KOPT-K1 (cell line): ENCODE measurements around the gene MYO16.

Experiments used
- H3K27ac ChIP-seq: fragments of 200-600 bp; sonication (generic); 2 replicates; pipeline ENCODE4 v1.5.1; 2016; ENCODE audit warnings: antibody characterized with exemption, mild to moderate bottlenecking, low read depth, low read length; ENCODE audit not compliant: poor library complexity, severe bottlenecking
- H3K36me3 ChIP-seq: fragments of 200-600 bp; sonication (generic); 2 replicates; pipeline ENCODE4 v1.5.1; 2017; ENCODE audit warnings: antibody characterized with exemption, mild to moderate bottlenecking, low read length, moderate library complexity; ENCODE audit not compliant: insufficient read depth
- H3K9me3 ChIP-seq: fragments of 200-600 bp; sonication (generic); 2 replicates; pipeline ENCODE4 v1.5.1; 2017; ENCODE audit warnings: antibody characterized with exemption, low read length, mild to moderate bottlenecking; ENCODE audit not compliant: insufficient read depth, poor library complexity, severe bottlenecking

Gene MYO16

GRCh38 chr13:108929532-108930206, 300.3 kb downstream of the MYO16 start:
- H3K9me3 ChIP-seq = no peaks in the 10 kb centered on the region
- no peak overlapping the region for H3K27ac ChIP-seq
- no peaks in the 10 kb centered on the region for H3K36me3 ChIP-seq

- H3K36me3 ChIP-seq = no peaks in the 10 kb centered on the region
- no peaks in the 10 kb centered on the region for H3K9me3 ChIP-seq
- H3K27ac ChIP-seq = no peak overlapping the region
Measured at GRCh38 chr13:108932196-108932595, 302.8 kb downstream of the MYO16 start.

GRCh38 chr13:108933061-108933460, 303.6 kb downstream of the MYO16 start:
- no peaks in the 10 kb centered on the region for H3K9me3 ChIP-seq
- H3K36me3 ChIP-seq = no peaks in the 10 kb centered on the region
- no peak overlapping the region for H3K27ac ChIP-seq

GRCh38 chr13:108938155-108938554, 308.7 kb downstream of the MYO16 start:
- Histone ChIP-seq H3K36me3 (no peaks in the 10 kb centered on the region), H3K27ac (no peak overlapping the region), H3K9me3 (no peaks in the 10 kb centered on the region)

GRCh38 chr13:108940121-108940520, 310.7 kb downstream of the MYO16 start:
- H3K9me3 ChIP-seq = no peaks in the 10 kb centered on the region
- no peak overlapping the region for H3K27ac ChIP-seq

GRCh38 chr13:108943842-108944241, 314.4 kb downstream of the MYO16 start:
- Histone ChIP-seq H3K27ac (no peak overlapping the region), H3K9me3 (no peaks in the 10 kb centered on the region), H3K36me3 (no peaks in the 10 kb centered on the region)

More at GRCh38 chr13:108940121-108940520, 310.7 kb downstream of the MYO16 start:
- H3K36me3 ChIP-seq = no peaks in the 10 kb centered on the region

GRCh38 chr13:108944760-108945159, 315.3 kb downstream of the MYO16 start:
- no peaks in the 10 kb centered on the region for H3K9me3 ChIP-seq
- H3K27ac ChIP-seq = no peak overlapping the region
- no peaks in the 10 kb centered on the region for H3K36me3 ChIP-seq

GRCh38 chr13:108947551-108948030, 318.2 kb downstream of the MYO16 start:
- Histone ChIP-seq H3K9me3 (no peaks in the 10 kb centered on the region), H3K36me3 (no peaks in the 10 kb centered on the region), H3K27ac (no peak overlapping the region)

GRCh38 chr13:108948251-108948671, 318.9 kb downstream of the MYO16 start:
- Histone ChIP-seq H3K36me3 (no peaks in the 10 kb centered on the region), H3K9me3 (no peaks in the 10 kb centered on the region), H3K27ac (no peak overlapping the region)

- Histone ChIP-seq H3K9me3 (no peaks in the 10 kb centered on the region), H3K27ac (no peak overlapping the region), H3K36me3 (no peaks in the 10 kb centered on the region)
Measured at GRCh38 chr13:108950333-108951010, 321.1 kb downstream of the MYO16 start.

- Histone ChIP-seq H3K27ac (no peak overlapping the region), H3K36me3 (no peaks in the 10 kb centered on the region), H3K9me3 (no peaks in the 10 kb centered on the region)
Measured at GRCh38 chr13:108955741-108956140, 326.3 kb downstream of the MYO16 start.

- Histone ChIP-seq H3K27ac (no peak overlapping the region), H3K9me3 (no peaks in the 10 kb centered on the region), H3K36me3 (no peaks in the 10 kb centered on the region)
Measured at GRCh38 chr13:108957369-108958012, 328.1 kb downstream of the MYO16 start.

- Histone ChIP-seq H3K36me3 (no peaks in the 10 kb centered on the region), H3K9me3 (no peaks in the 10 kb centered on the region), H3K27ac (no peak overlapping the region)
Measured at GRCh38 chr13:108958013-108958376, 328.6 kb downstream of the MYO16 start.

- H3K27ac ChIP-seq = no peak overlapping the region
- H3K36me3 ChIP-seq = no peaks in the 10 kb centered on the region
- no peaks in the 10 kb centered on the region for H3K9me3 ChIP-seq
Measured at GRCh38 chr13:108959234-108959633, 329.8 kb downstream of the MYO16 start.

GRCh38 chr13:108960006-108960405, 330.6 kb downstream of the MYO16 start:
- Histone ChIP-seq H3K9me3 (no peaks in the 10 kb centered on the region), H3K36me3 (no peaks in the 10 kb centered on the region), H3K27ac (no peak overlapping the region)
